HG03521 (cell line): ENCODE results near the gene TXNDC5.

ENCODE experiments used
- ATAC-seq: cut with Tn5 transposase; IDR thresholded peaks from one replicate; pipeline ENCODE4 v1.9.1; 2021; ENCODE audit warnings: mild to moderate bottlenecking, moderate library complexity; ENCODE audit not compliant: unreplicated experiment

The TXNDC5 gene

DNA sequence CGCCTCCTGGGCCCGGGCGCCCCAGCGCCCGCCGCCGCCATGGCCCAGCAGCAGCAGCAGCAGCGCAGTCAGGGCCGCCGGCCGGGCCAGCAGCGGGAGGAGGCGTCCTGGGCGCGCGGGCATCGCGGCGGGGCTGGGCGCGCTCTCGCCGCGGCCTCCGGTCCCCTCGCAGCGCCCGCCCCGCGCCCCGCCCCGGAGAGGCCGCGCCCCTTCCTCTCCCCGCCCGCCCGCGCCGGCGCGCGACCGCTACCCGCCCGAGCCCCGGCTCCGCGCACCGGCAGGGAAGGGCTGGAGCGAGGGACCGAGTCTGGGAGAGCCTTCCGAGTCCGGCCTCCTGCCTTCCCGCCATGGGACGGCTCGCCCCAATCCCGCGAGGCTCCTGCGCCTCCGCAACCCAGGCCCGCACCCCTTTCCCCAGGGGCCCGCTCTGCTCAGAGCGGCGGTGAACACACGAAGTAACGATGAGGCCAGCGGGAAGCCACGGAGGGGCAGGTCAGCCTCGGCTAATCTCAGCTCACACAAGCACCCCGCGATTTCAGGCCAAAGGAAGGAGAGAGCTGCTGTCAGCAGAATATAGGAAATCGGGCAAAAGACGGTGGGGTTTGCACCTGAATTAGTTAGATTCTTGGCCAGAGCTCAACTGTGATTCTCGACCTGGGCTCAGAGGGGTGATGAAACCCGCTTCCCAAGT is at the start of gene TXNDC5:
TXNDC5 (minus strand) TSS at position 135 of the 691 bp plus-strand sequence; CDS start at position 123, 12 bp downstream.
- peak; percentile 69 for ATAC-seq

DNA sequence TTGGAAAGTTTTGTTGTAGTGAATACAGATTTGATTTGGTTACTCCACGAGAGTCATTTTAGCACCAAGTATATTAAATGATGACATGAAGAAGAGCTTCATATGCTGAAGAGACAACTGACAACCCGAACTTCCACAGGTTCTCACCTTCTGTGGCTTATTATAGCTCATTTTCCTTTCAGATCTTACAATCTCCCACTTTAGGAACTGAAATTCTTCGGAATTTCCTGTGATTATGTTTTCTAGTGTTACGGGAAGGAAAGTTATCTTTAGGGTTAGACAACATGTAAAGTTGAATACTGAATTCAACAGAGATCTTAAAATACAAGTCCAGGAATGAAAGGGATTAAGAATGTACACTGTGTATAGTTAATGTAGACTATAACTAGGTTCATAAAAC is 49.6 kb upstream of the TXNDC5 start:
- no peak for ATAC-seq

DNA sequence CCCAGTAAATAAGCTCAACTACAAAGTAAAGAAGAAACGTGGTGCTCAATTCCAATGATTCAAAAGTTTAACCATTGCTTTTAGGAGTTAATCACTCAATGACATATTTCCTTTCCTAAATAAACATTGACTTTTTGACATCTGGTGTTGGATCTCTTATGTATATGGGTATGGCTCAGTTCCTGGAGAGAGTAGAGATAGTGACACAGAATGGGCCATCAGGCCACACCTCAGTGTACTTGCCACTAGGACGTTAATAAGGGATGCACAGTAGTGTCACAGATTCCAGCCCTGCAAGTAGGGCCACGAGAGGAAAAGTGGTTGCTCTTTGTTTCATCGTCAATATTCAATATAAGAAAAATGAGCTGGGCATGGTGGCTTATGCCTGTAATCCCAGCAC is 48.9 kb upstream of the TXNDC5 start:
- ATAC-seq: no peak

DNA sequence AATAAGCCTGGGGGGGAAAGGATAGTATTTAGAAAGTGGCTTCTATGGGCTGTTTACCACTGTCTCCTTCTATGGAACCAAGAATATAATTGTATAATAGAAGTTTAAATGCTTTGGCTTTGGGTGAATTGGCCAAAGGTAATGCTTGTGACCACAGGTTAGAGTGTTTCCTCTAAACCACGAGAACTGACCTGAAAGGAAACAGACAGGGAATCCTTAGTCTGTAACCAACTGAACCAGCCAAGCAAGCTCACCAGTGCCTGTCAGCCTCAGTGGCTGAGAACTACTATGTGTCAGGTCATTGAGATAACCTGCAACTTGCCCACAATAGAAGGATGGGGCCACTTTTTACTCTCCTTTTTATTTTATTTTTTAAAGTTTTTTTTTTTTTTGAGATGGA is 47.9 kb upstream of the TXNDC5 start:
- no peak for ATAC-seq

DNA sequence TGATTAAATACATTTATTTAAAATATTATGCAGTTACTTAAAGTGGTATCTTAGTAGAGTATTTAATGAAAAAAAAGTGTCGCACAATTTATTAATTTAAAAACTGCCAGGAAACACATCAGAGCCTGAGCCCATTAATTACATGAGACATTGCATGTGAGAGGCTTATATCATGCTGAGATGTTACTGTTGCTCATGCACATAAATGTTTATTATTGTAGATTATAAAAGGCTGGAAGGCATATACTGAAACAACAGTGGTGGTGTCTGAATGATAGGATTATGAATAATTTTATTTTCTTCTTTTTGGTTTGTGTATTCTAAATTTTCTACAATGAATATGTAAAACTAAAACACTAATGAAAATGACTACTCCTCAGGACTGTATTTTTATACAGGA is 45.7 kb upstream of the TXNDC5 start:
- no peak for ATAC-seq

DNA sequence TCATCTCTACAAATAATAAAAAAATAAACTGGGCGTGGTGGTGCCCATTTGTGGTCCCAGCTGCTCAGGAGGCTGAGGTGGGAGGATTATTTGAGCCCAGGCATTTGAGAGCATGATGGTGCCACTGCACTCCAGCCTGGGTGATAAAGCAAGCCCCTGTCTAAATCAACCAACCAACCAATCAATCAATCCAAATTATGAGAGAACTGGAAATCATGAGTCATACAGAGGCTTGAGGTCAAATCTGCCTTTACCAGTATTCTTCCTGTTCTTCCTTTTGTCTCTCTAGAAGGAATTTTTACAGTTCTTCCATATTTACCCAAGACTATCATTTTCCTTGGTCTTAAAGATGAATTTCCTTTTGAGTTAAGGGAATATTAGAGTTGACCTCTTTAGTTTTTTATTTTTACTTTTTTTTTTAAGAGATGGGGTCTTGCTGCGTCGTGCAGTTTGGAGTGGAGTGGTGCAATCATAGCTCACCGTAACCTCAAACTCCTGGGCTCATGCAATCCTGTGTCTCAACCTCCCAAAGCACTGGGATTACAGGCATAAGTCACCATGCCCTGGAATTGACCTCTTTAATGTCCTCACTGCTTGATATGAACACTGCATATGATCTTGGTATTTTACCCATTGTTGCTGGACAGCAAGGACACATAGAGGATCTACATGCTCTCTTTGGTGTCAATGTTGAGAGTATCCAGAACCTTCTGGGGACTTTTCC is 44.1 kb upstream of the TXNDC5 start:
- no peak for ATAC-seq

DNA sequence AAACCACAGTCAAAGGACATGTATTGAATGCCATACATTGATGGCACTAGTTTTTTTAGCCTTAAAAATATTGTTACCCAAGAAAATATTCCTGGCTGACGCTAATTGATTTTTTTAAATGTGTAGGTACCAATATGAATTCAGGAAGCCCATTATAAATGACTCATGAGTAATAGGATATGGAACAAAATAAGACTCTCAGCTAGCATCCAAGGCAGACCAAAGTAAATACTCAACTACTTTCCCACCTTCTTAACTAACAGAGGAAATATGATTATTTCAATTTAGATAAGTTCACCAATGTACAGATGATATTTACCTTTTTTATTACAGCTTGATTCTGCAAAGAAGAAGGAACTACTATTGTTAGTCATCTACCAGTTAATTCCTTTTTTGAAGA is 43.2 kb upstream of the TXNDC5 start:
- no peak for ATAC-seq

DNA sequence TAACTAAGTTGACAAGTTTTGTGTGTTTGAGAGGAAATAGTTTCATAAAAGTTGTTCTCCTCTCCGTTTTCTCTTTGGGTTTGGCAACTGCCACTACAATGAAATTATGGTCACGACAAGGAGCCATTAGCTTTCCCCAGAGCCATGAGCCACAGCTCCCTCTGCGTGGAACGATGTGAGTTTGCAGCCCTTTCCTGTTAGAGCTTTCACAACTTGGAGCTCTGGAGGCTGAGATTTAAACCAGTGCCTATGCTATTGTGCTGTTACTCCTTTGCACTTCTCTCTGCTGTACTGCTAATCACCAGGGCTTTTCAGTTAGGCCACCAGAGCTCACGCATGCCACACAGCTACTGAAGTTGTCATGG is 29.3 kb upstream of the TXNDC5 start:
- ATAC-seq: no peak

DNA sequence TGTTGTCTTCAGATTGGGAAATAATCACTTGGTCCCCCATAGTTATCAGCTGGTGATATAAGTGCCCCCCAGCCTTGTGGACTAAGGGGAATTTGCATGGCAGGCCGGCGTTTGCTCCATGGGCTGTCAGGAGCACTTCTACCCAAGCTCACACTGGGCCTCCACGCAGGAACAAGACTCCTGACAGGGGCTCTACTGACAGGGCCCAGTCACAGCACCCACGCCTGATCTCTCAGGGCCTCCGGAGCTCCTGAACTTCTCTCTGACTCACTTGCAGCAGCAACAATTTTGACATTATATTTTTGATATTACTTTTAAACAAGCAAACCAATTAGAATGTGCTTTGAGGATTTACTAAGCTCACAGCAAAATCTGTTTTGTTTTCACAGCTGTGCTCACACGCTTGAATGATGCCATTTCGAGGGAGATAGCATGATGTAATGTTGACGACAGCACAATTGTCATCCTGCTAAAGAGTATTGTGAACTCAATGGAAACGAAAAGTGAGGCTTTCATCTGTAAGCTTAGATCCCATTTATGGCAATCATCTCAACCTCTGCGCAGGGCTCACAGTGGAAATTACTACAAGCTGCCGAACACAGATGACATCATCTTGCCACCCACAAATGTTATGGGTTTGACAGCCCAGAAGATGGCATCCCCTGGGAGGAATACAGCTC is 28.7 kb upstream of the TXNDC5 start:
- no peak for ATAC-seq

DNA sequence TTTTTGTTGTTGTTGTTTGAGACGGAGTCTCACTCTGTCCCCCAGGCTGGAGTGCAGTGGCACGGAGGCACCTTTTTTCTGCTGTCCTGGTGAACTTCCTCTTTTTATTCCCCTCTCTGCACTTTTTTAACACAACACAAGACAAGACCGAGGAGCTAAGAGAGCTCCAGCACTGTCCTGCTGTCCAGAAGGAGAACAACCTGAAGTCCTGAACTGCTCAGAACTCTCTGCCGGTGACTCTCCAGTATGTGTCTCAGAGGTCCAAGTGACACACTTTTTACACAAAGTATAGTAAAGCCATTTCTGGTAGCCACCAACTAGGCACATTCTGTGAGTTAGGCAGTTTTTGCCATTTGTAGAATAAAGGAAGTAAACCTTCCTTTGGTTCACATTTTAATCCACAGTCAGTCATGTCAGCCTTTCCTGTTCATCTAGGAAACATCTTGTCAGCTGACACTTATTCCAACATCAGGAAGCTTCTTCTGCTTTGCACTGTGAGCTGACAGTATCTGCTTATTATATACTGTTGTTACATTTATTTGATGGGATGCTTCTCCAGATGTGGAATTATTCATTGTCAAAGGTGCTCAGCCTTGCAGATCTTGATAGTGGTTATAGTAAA is 28.1 kb upstream of the TXNDC5 start:
- no peak for ATAC-seq

DNA sequence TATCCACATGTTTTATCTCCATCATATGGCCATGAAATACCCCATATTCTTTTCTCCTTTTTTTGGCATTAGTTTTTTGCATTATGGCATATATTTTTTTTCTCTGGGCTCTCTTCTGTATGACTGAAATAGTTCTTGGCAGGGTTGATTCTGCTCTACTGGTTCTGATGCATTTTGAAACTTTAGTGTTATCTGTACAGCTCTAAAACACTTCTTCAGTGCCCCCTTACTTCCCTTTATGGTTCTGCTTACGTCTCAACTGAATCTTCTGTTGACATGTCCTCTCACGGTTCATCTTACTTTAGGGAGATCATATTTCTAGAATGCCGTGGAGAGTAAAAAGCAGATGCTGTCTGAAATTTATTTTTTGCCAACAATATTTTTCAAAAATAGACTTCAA is 23.2 kb upstream of the TXNDC5 start:
- peak; percentile 89 for ATAC-seq

DNA sequence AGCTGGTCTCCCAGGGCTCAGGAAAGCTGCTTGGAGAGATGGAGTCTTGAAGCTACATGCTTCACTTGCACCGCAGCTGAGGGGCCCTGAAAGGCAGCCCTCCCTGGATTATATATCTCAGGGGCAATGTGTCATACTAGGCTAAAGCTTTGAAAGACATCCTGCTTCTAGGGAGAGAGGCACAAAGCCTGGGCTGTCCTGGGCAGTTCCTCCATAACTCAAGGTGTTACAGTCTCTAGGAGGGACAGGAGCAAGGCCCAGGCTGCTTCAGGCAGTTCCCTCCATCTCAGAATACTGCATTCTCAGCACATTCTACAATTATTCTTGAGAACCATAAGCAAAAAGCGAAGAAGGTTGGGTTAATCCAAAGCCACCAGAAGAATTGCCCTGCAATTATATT is 22.0 kb upstream of the TXNDC5 start:
- no peak for ATAC-seq

DNA sequence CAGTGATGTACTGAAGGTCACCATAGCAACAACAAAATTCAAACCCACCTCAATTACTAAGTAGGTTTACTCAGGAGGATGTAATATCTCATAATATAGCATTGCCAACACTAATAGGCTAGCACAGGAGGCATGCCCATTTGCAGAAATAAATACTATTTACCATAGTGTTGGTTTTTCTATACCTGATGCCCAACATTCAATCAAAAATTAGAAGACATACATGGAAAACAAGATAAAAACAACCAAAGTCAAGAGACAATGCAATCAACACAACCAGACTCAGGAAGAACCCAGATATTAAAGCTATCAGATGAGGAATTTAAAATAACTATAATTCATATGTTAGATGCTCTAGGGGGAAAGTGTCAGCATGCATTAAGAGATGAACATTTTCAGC is 14.3 kb upstream of the TXNDC5 start:
- no peak for ATAC-seq

DNA sequence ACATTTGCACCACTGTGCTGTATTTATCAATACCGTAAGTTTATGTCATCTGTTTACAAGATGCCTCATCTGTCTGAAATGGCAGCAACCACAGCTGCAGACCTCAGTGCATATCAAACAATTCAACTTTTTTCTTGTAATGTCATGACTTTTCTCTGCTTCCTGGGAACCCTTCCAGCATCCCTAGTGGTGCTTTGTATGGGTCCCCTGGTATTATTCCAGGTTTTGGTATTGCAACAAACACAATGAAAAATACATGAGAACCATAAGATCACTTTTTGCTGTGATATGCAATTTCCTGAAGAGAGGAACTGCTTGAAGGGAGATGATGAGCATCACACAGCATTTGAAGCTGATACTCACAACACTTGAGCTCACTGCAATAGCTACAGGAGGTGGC is 12.0 kb upstream of the TXNDC5 start:
- ATAC-seq: no peak

DNA sequence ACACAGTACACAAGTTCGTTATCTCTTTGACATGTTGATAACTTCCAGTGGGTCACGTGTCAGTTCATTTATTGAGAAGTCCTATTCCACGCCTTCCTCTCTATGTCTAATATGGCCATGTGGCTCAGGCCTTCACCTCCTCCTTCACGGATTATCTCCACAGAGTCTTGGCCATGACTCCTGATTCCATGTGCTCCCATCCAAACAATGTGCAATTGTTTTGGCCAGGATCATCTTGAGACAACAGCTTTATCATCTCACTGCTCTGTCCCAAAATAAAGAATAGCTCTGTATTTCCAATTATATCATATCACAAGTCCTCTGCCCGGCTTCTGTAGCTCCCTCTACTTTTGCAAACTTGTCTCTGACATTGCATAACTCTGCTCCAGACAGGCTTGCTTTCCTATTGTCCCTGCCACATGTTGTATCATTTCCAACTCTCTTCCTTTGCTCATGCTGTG is 11.1 kb upstream of the TXNDC5 start:
- no peak for ATAC-seq

DNA sequence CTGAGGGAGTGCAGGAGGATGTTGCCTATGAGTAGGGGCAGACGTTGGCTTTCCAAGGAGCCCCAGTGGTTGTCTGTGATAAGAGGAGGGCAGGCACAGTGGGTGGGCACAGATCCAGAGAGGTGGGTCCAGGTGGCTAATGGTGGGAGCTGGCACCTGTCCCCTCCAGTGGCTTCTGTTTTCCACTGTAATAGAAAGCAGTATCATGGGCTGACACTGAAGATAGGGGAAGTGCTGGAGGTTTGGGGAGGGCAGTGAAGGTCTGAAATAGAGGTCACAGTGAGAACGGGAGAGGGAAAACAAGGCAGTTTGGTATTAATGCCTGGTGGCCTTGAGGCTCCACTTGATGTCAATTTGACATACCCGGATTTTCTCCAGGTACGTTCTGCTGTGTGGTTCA is 10.5 kb upstream of the TXNDC5 start:
- no peak for ATAC-seq

DNA sequence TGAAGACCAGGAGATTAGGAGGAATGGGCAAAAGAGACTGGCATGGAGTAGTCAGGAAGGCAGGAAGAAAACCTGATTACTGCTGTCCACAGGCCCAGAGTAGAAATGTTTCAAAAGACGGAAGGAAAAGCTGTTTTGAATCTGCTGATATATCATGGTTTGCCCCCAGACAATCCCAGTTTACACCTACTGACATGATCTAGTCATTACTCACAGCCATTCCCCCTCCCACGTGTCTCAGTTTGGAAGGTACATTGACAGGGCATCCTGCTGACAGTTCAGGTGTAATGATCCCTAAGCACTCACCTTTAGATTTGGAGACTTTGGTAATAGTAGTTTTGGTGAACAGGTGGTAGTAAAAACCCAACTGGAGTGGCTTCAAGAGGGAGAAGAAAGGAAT is 9.8 kb upstream of the TXNDC5 start:
- ATAC-seq: no peak

DNA sequence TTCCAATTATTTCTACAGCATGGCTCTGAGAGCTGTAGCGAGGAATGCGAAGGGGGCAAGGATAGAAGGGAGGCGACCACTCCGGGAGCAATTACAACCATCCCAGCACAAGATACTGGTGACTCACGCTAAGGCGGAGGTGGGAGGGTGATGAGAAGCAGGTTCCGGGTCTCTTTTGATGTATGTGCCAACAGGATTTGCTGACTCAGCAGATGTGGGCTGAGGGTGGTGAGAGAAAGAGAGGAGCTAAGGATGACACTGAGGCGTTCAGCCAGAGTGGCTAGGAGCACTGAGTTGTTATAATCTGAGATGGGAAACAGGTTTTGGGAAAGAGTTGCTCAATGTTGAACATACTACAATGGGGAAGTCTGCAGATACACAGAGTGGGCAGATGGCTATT is 9.3 kb upstream of the TXNDC5 start:
- no peak for ATAC-seq

DNA sequence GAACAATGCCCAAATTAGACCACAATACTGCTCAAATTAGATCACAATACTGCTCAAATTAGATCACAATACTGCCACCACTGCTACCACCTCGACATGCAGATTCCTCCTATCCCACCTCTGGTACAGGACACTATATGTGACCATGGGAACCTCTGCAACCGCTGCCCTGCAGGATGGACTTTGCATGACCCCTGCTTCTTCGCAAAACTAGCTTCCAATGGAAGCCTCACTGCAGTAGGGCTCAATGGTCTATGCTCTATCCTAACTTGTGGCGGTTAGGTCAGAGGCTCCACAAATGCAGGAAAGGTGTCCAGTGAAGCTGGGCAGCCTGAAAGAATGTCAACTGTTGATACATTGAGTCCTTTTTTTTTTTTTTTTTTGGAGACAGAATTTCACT is 7.8 kb upstream of the TXNDC5 start:
- ATAC-seq: no peak

DNA sequence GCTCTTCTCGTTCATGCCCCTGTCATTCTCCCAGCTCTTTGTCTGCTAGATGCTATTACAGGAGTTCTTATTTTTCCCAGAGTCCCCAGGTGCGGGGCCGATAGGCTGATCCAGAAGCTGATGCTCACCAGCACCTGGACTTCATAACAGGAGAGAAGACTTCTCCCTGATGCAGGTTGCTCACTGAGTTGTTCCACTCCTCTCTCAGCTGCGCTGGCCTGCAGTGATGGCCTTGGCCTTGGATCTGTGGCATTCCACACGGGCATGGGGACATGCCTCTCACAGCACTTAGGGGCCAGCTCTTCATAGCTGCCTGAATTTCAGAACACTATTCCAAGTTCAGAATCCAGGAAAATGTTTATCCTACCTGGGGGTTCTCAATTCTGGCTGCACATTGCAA is 7.1 kb upstream of the TXNDC5 start:
- no peak for ATAC-seq

DNA sequence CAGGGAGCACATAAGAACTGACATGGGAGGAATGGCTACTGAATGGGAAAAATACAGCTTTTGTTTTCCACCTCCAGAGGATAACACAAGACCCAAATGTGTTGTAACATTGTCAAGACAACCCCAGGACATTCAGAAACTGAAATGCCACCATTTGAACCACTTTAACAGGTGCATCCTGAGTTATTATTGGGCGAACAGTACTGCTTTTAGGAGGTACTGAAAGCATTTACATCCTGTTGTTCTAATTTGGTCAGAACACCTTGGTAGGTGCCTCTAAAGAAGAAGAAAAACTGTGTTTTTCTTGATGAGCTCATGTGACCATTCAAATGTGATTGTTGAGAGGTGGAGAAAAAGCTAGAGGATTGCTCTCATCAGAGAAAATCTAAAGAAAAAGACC is 6.4 kb upstream of the TXNDC5 start:
- peak; percentile 86 for ATAC-seq
